B cell (primary cell): ENCODE measurements around the gene CPPED1. TPM values are rescaled to one million over a fixed set of nuclear protein-coding genes. Genes with fewer than 3 reads are reported as not detected.

Experiments
- ATAC-seq: fragments of 200-7000 bp; cut with Tn5 transposase; one replicate; pipeline ENCODE4 v1.10.0; 2021; ENCODE audit warnings: low read depth, mild to moderate bottlenecking, moderate number of reproducible peaks, moderate library complexity
- CTCF ChIA-PET: fragments of 350-600 bp; sonication (Branson Sonifier 250); formaldehyde crosslinking; loops from one replicate; lab custom pipeline; 2021; ENCODE audit warnings: antibody characterized with exemption, inconsistent platforms; lab: Charles Lee
- POLR2A ChIA-PET: fragments of 350-600 bp; sonication (Branson Sonifier 250); formaldehyde crosslinking; loops from one replicate; lab custom pipeline; 2021; ENCODE audit warnings: antibody characterized with exemption; lab: Charles Lee
- DNase-seq: peaks from one replicate; pipeline ENCODE4 v3.0.0; 2013
- H2AFZ ChIP-seq: 2 replicates; pipeline ENCODE4 v1.6.1; 2012; ENCODE audit warnings: mild to moderate bottlenecking, low read depth, low read length; ENCODE audit not compliant: insufficient read depth, poor library complexity, severe bottlenecking
- H3K27ac ChIP-seq, 2 donors: 1 replicate in 1 of 2; 2 replicates in 1 of 2; pipeline ENCODE4 v1.5.1; 2012 to 2013; ENCODE audit warnings: low read length in 2 of 2, mild to moderate bottlenecking in 2 of 2, moderate library complexity in 1 of 2
- H3K27me3 ChIP-seq, 4 experiments: fragments of 200-600 bp in 1 of 4; sonication (generic) in 1 of 4; replicated peaks in 1 of 4; 1 replicate in 2 of 4; 2 replicates in 2 of 4; pipeline versions ENCODE4 v1.6.1 to v1.7.0; 2013 to 2016; ENCODE audit warnings: low read length in 3 of 4, mild to moderate bottlenecking in 2 of 4, mixed read lengths in 1 of 4, moderate library complexity in 1 of 4; ENCODE audit not compliant: insufficient read depth in 4 of 4, control insufficient read depth in 3 of 4; ENCODE audit errors: control extremely low read depth in 1 of 4
- H3K36me3 ChIP-seq, 2 experiments: replicated peaks in 1 of 2; 1 replicate in 1 of 2; 2 replicates in 1 of 2; pipeline versions ENCODE4 v1.6.1 to v1.7.1; 2013; ENCODE audit warnings: low read length in 1 of 2; ENCODE audit not compliant: insufficient read depth in 2 of 2, control insufficient read depth in 1 of 2; ENCODE audit errors: control extremely low read depth in 1 of 2, extremely low read depth in 1 of 2
- H3K4me1 ChIP-seq, 2 donors: fragments of 200-600 bp in 1 of 2; sonication (generic) in 1 of 2; 1 replicate in 1 of 2; 2 replicates in 1 of 2; pipeline versions ENCODE4 v1.5.1 to v1.6.1; 2013 to 2017; ENCODE audit warnings: low read length in 2 of 2; ENCODE audit not compliant: control insufficient read depth in 2 of 2, insufficient read depth in 2 of 2
- H3K4me2 ChIP-seq: replicated peaks from 2 replicates; pipeline ENCODE3; 2012; ENCODE audit warnings: mild to moderate bottlenecking, low read depth, low read length; ENCODE audit not compliant: poor library complexity, severe bottlenecking
- H3K4me3 ChIP-seq, 5 experiments: fragments of 200-600 bp in 1 of 5; sonication (generic) in 1 of 5; 1 replicate in 3 of 5; 2 replicates in 2 of 5; pipeline versions ENCODE4 v1.5.1 to v1.7.0; 2011 to 2016; ENCODE audit warnings: low read length in 4 of 5, mild to moderate bottlenecking in 4 of 5, low read depth in 2 of 5, control low read depth in 1 of 5, moderate library complexity in 1 of 5; ENCODE audit not compliant: insufficient read depth in 1 of 5; ENCODE audit errors: control extremely low read depth in 1 of 5, extremely low read depth in 1 of 5
- H3K79me2 ChIP-seq: fragments of 200-600 bp; sonication (generic); one replicate; pipeline ENCODE4 v1.6.0; 2016; ENCODE audit warnings: low read length; ENCODE audit not compliant: control insufficient read depth, insufficient read depth
- H3K9ac ChIP-seq: fragments of 200-600 bp; sonication (generic); 2 replicates; pipeline ENCODE4 v1.6.1; 2017; ENCODE audit warnings: mild to moderate bottlenecking, low read length, moderate library complexity
- H3K9me3 ChIP-seq, 3 donors: one replicate each; pipeline versions ENCODE4 v1.6.1 to v1.7.1; 2013; ENCODE audit warnings: low read length in 2 of 3; ENCODE audit not compliant: control insufficient read depth in 2 of 3, insufficient read depth in 1 of 3; ENCODE audit errors: control extremely low read depth in 1 of 3
- H4K20me1 ChIP-seq: 2 replicates; pipeline ENCODE4 v1.6.0; 2012; ENCODE audit warnings: mild to moderate bottlenecking, low read length; ENCODE audit not compliant: insufficient read depth, control insufficient read depth, poor library complexity, severe bottlenecking
- H3K27ac Mint-ChIP-seq: one replicate; pipeline ENCODE4 v1.8.0; 2021; ENCODE audit warnings: mixed read lengths
- H3K27me3 Mint-ChIP-seq: one replicate; pipeline ENCODE4 v1.8.0; 2021; ENCODE audit warnings: mixed read lengths
- H3K4me1 Mint-ChIP-seq: one replicate; pipeline ENCODE4 v1.8.0; 2021; ENCODE audit warnings: mixed read lengths
- H3K4me3 Mint-ChIP-seq: one replicate; pipeline ENCODE4 v1.8.0; 2021; ENCODE audit warnings: mixed read lengths
- H3K9me3 Mint-ChIP-seq: one replicate; pipeline ENCODE4 v1.8.0; 2022; ENCODE audit warnings: mixed read lengths; ENCODE audit not compliant: insufficient read depth
- EZH2 ChIP-seq: IDR thresholded peaks from 2 replicates; pipeline ENCODE4 v1.6.1; 2012; ENCODE audit warnings: borderline replicate concordance, low read depth, mild to moderate bottlenecking, moderate library complexity, low read length; ENCODE audit not compliant: insufficient read depth, poor library complexity, severe bottlenecking
- WGBS: methylation state at CpG from one replicate; pipeline ENCODE4 v1.1.5; 2013; ENCODE audit warnings: missing lambda C conversion rate; ENCODE audit not compliant: insufficient coverage; 5-methylcytosine and 5-hydroxymethylcytosine counted together
- intact Hi-C: fragments of 100-400 bp; cut with micrococcal nuclease; formaldehyde crosslinking; loops from one replicate; pipeline ENCODE4 v1.10.0; 2022
- polyA plus RNA-seq: library from polyadenylated mRNA; depleted of rRNA; stranded (reverse); fragments of >200 nt; gene quantifications from 2 replicates; pipeline ENCODE4 v1.2.3, GENCODE V29; 2012
- total RNA-seq, 2 donors: library from RNA; stranded (reverse); fragments of 120-200 nt in 1 of 2; gene quantifications; 1 replicate in 1 of 2; 2 replicates in 1 of 2; pipeline versions ENCODE4 v1.2.3 to v1.2.4, GENCODE V29; 2013 to 2022
- TF ChIP-seq, protein P1 (sequence below): fragments of 200-600 bp; IDR thresholded peaks from one replicate; pipeline ENCODE4 v1.8.0; 2022; ENCODE audit warnings: antibody characterized with exemption, mild to moderate bottlenecking

Gene CPPED1
- total and polyA plus RNA-seq, 2 donors (not counting 1 experiment from before 2014, with no cell fraction given), result 5.9 to 11.3 TPM

- no peak overlapping the region for H3K4me3 Mint-ChIP-seq
- Histone ChIP-seq H3K4me2 (no peak overlapping the region), H3K4me1 (no peaks in the 10 kb centered on the region), H3K4me3 (no peak overlapping the region), H4K20me1 (no peaks in the 10 kb centered on the region), H2AFZ (no peak overlapping the region), H3K27ac (no peak overlapping the region), H3K36me3 (no peaks in the 10 kb centered on the region), H3K9me3 (no peaks in the 10 kb centered on the region), H3K9ac (no peak overlapping the region), H3K27me3 (no peaks in the 10 kb centered on the region), H3K79me2 (no peaks in the 10 kb centered on the region)
- no peaks in the 10 kb centered on the region for H3K4me1 Mint-ChIP-seq
- ChIA-PET POLR2A (no interaction called here), CTCF (interaction anchor here (0.7 kb wide), 1 partner anchor 292 kb away, joined by 3 read pairs; no protein-coding TSS in a partner anchor)
- intact Hi-C loops, result no loop called here
- H3K27me3 Mint-ChIP-seq, result peaks cover 16% of the 10 kb centered on the region
- TF ChIP-seq EZH2, result no peak
- TF ChIP-seq, protein P1, sequence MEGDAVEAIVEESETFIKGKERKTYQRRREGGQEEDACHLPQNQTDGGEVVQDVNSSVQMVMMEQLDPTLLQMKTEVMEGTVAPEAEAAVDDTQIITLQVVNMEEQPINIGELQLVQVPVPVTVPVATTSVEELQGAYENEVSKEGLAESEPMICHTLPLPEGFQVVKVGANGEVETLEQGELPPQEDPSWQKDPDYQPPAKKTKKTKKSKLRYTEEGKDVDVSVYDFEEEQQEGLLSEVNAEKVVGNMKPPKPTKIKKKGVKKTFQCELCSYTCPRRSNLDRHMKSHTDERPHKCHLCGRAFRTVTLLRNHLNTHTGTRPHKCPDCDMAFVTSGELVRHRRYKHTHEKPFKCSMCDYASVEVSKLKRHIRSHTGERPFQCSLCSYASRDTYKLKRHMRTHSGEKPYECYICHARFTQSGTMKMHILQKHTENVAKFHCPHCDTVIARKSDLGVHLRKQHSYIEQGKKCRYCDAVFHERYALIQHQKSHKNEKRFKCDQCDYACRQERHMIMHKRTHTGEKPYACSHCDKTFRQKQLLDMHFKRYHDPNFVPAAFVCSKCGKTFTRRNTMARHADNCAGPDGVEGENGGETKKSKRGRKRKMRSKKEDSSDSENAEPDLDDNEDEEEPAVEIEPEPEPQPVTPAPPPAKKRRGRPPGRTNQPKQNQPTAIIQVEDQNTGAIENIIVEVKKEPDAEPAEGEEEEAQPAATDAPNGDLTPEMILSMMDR, result no peak
- 38% methylated on average over 11 of the region's 15 CpGs for WGBS
- H3K27ac Mint-ChIP-seq, result no peak overlapping the region
- ATAC-seq, result no peak
- H3K9me3 Mint-ChIP-seq, result no peaks in the 10 kb centered on the region
- no peak for DNase-seq
Measured at GRCh38 chr16:12613131-12613991, 190.3 kb downstream of the CPPED1 start.

- ATAC-seq (no peak), DNase-seq (no peak)
- Histone ChIP-seq H2AFZ (no peak overlapping the region), H3K9me3 (no peaks in the 10 kb centered on the region), H3K4me1 (no peaks in the 10 kb centered on the region), H4K20me1 (no peaks in the 10 kb centered on the region), H3K4me3 (no peak overlapping the region), H3K27ac (no peak overlapping the region), H3K9ac (no peak overlapping the region), H3K4me2 (no peak overlapping the region), H3K36me3 (no peaks in the 10 kb centered on the region), H3K79me2 (no peaks in the 10 kb centered on the region), H3K27me3 (no peaks in the 10 kb centered on the region)
- ChIA-PET POLR2A (no interaction called here), CTCF (no interaction called here)
- intact Hi-C loops, result no loop called here
- no peak for TF ChIP-seq EZH2
- TF ChIP-seq, protein P1, result no peak
- 86% methylated on average over 8 of the region's 9 CpGs for WGBS
- peaks cover 20% of the 10 kb centered on the region for H3K27me3 Mint-ChIP-seq
- no peaks in the 10 kb centered on the region for H3K4me1 Mint-ChIP-seq
- H3K9me3 Mint-ChIP-seq, result peaks cover 4% of the 10 kb centered on the region
- no peak overlapping the region for H3K27ac Mint-ChIP-seq
- H3K4me3 Mint-ChIP-seq, result no peak overlapping the region
Measured at GRCh38 chr16:12612598-12613101, 191.0 kb downstream of the CPPED1 start.
